GM12891 (cell line): ENCODE data around the gene PPP6C.
"Not testable (repeated sequence)": the region's sequence is repeated elsewhere in the genome, so short reads cannot be mapped to it uniquely, and the experiment has no call there.

Experiments used
- PAX5 ChIP-seq: IDR thresholded peaks from 2 replicates; pipeline ENCODE4 v1.6.1; 2011; ENCODE audit warnings: low read length, moderate library complexity, mild to moderate bottlenecking; ENCODE audit not compliant: insufficient read depth, severe bottlenecking
- POLR2A ChIP-seq: IDR thresholded peaks from 2 replicates; pipeline ENCODE4 v1.6.1; 2011; ENCODE audit warnings: low read depth, low read length, control low read depth
- POLR2AphosphoS5 ChIP-seq: IDR thresholded peaks from 2 replicates; pipeline ENCODE4 v1.6.1; 2011; ENCODE audit warnings: low read depth, low read length, control low read depth
- POU2F2 ChIP-seq: IDR thresholded peaks from 2 replicates; pipeline ENCODE4 v1.6.1; 2011; ENCODE audit warnings: low read depth, mild to moderate bottlenecking, control low read depth, low read length, moderate library complexity
- SPI1 ChIP-seq: IDR thresholded peaks from 2 replicates; pipeline ENCODE4 v1.6.1; 2011; ENCODE audit warnings: low read depth, low read length, control low read depth
- TAF1 ChIP-seq: IDR thresholded peaks from 2 replicates; pipeline ENCODE4 v1.6.1; 2011; ENCODE audit warnings: low read depth, low read length, control low read depth

GRCh38 chr9:125108541-125108940, 81.1 kb downstream of the PPP6C start:
- not testable (repeated sequence) for TF ChIP-seq POLR2A, TAF1, POLR2AphosphoS5, SPI1, PAX5, POU2F2
